ENCODE results near the gene ATP13A5.

The ATP13A5 gene

GRCh38 chr3:193250492-193250891 lies 128.1 kb downstream of the ATP13A5 start:
- DNase-seq, result no peak

GRCh38 chr3:193248848-193249468 lies 129.6 kb downstream of the ATP13A5 start:
- DNase-seq, result no peak

- no peak for DNase-seq
Observed at GRCh38 chr3:193243571-193243970, 135.0 kb downstream of the ATP13A5 start.

- no peak for DNase-seq
Observed at GRCh38 chr3:193241716-193242115, 136.8 kb downstream of the ATP13A5 start.

- DNase-seq, result no peak
Observed at GRCh38 chr3:193240850-193241706, 137.5 kb downstream of the ATP13A5 start, which contains the start of gene PLAAT1. Gene PLAAT1, plus strand, starts transcription at chr3:193241222. Its CDS starts 14,429 bp downstream, at chr3:193255651.

- DNase-seq, result no peak
Observed at GRCh38 chr3:193240436-193240849, 138.1 kb downstream of the ATP13A5 start.

GRCh38 chr3:193237030-193237429 lies 141.5 kb downstream of the ATP13A5 start:
- DNase-seq, result no peak

- no peak for DNase-seq
Observed at GRCh38 chr3:193236599-193236998, 142.0 kb downstream of the ATP13A5 start.

- DNase-seq, result no peak
Observed at GRCh38 chr3:193231201-193231600, 147.4 kb downstream of the ATP13A5 start.

GRCh38 chr3:193230610-193231009 lies 147.9 kb downstream of the ATP13A5 start:
- DNase-seq, result no peak

- DNase-seq, result no peak
Observed at GRCh38 chr3:193229851-193230420, 148.6 kb downstream of the ATP13A5 start.

- DNase-seq, result no peak
Observed at GRCh38 chr3:193228206-193228605, 150.3 kb downstream of the ATP13A5 start.

- no peak for DNase-seq
Observed at GRCh38 chr3:193225302-193226125, 153.0 kb downstream of the ATP13A5 start.

Data from MV-4-11 (cell line).